Neuronal stem cell (in vitro differentiated cells): ENCODE data around the gene LHX6.

Experiments used
- DNase-seq: peaks from one replicate; pipeline ENCODE4 v3.0.0-alpha.2; 2013; ENCODE audit warnings: low spot score
- H2AFZ ChIP-seq: one replicate; pipeline ENCODE4 v1.6.1; 2013; ENCODE audit warnings: mild to moderate bottlenecking, low read length, inconsistent platforms
- H2AK5ac ChIP-seq: 2 replicates; pipeline ENCODE4 v1.6.1; 2013; ENCODE audit warnings: low read depth, mild to moderate bottlenecking, inconsistent platforms, low read length, moderate library complexity, mixed read lengths
- H2BK120ac ChIP-seq: 2 replicates; pipeline ENCODE4 v1.6.1; 2013; ENCODE audit warnings: low read depth, mild to moderate bottlenecking, inconsistent platforms, low read length, moderate library complexity, mixed read lengths
- H2BK12ac ChIP-seq: one replicate; pipeline ENCODE4 v1.6.1; 2013; ENCODE audit warnings: low read length, inconsistent platforms
- H2BK15ac ChIP-seq: 2 replicates; pipeline ENCODE4 v1.6.1; 2013; ENCODE audit warnings: mild to moderate bottlenecking, low read length, inconsistent platforms, mixed read lengths
- H2BK5ac ChIP-seq: one replicate; pipeline ENCODE4 v1.6.1; 2013; ENCODE audit warnings: inconsistent platforms, mild to moderate bottlenecking, low read length, moderate library complexity
- H3K14ac ChIP-seq: one replicate; pipeline ENCODE4 v1.6.1; 2013; ENCODE audit warnings: low read length, inconsistent platforms
- H3K18ac ChIP-seq: 2 replicates; pipeline ENCODE4 v1.6.1; 2013; ENCODE audit warnings: low read length, inconsistent platforms
- H3K23ac ChIP-seq: 2 replicates; pipeline ENCODE4 v1.6.1; 2013; ENCODE audit warnings: low read depth, mild to moderate bottlenecking, mixed read lengths, low read length, inconsistent platforms; ENCODE audit not compliant: poor library complexity
- H3K27ac ChIP-seq: replicated peaks from 3 replicates; pipeline ENCODE4 v1.5.1; 2013; ENCODE audit warnings: low read length, inconsistent platforms
- H3K27me3 ChIP-seq, 3 experiments: 2 replicates each; pipeline ENCODE4 v1.6.1; 2013; ENCODE audit warnings: low read length in 3 of 3, mild to moderate bottlenecking in 2 of 3, inconsistent platforms in 1 of 3, low read depth in 1 of 3, mixed read lengths in 1 of 3, moderate library complexity in 1 of 3; ENCODE audit not compliant: control insufficient read depth in 3 of 3, insufficient read depth in 3 of 3
- H3K36me3 ChIP-seq, 2 donors: replicated peaks in 1 of 2; 2 replicates each; pipeline ENCODE4 v1.6.1; 2013; ENCODE audit warnings: low read length in 2 of 2; ENCODE audit not compliant: control insufficient read depth in 2 of 2, insufficient read depth in 2 of 2
- H3K4ac ChIP-seq: 2 replicates; pipeline ENCODE4 v1.6.1; 2013; ENCODE audit warnings: inconsistent platforms, mild to moderate bottlenecking, low read length, moderate library complexity
- H3K4me1 ChIP-seq, 2 donors: 1 replicate in 1 of 2; 2 replicates in 1 of 2; pipeline ENCODE4 v1.6.1; 2013; ENCODE audit warnings: low read length in 2 of 2, low read depth in 1 of 2; ENCODE audit not compliant: control insufficient read depth in 2 of 2, insufficient read depth in 1 of 2
- H3K4me2 ChIP-seq: one replicate; pipeline ENCODE4 v1.6.1; 2013; ENCODE audit warnings: mild to moderate bottlenecking, low read length, inconsistent platforms; ENCODE audit not compliant: insufficient read depth, poor library complexity, severe bottlenecking
- H3K4me3 ChIP-seq, 2 donors: 2 replicates each; pipeline ENCODE4 v1.5.1; 2013; ENCODE audit warnings: low read length in 2 of 2, mild to moderate bottlenecking in 2 of 2, inconsistent platforms in 1 of 2, moderate library complexity in 1 of 2
- H3K79me1 ChIP-seq: one replicate; pipeline ENCODE4 v1.6.1; 2013; ENCODE audit warnings: low read depth, mild to moderate bottlenecking, inconsistent platforms, low read length, moderate library complexity
- H3K9ac ChIP-seq: one replicate; pipeline ENCODE4 v1.6.1; 2013; ENCODE audit warnings: mild to moderate bottlenecking, low read depth, low read length, inconsistent platforms; ENCODE audit not compliant: poor library complexity
- H3K9me3 ChIP-seq, 2 donors: replicated peaks in 1 of 2; 2 replicates each; pipeline versions ENCODE3 to v1.6.1; 2013; ENCODE audit warnings: low read length in 2 of 2, mild to moderate bottlenecking in 2 of 2, inconsistent platforms in 1 of 2, low read depth in 1 of 2, mixed read lengths in 1 of 2, moderate library complexity in 1 of 2; ENCODE audit not compliant: control insufficient read depth in 2 of 2, insufficient read depth in 1 of 2
- H4K8ac ChIP-seq: one replicate; pipeline ENCODE4 v1.6.1; 2013; ENCODE audit warnings: low read depth, mild to moderate bottlenecking, inconsistent platforms, low read length, moderate library complexity
- H4K91ac ChIP-seq: one replicate; pipeline ENCODE4 v1.6.1; 2013; ENCODE audit warnings: low read length, low read depth, mild to moderate bottlenecking, inconsistent platforms; ENCODE audit not compliant: poor library complexity
- WGBS, 2 donors: extraction: QIAGEN DNeasy Blood & Tissue Kit; methylation state at CpG; one replicate each; pipeline ENCODE4 v1.1.7; 2013; ENCODE audit warnings: missing lambda C conversion rate in 2 of 2, mixed read lengths in 1 of 2; ENCODE audit not compliant: insufficient read length in 2 of 2, insufficient replicate concordance in 1 of 2; ENCODE audit errors: extremely low coverage in 2 of 2; 5-methylcytosine and 5-hydroxymethylcytosine counted together

The LHX6 gene

GRCh38 chr9:122201641-122202040, 27.1 kb downstream of the LHX6 start:
- H3K23ac ChIP-seq = no peak overlapping the region
- H3K4me2 ChIP-seq = no peak overlapping the region
- no peaks in the 10 kb centered on the region for H3K36me3 ChIP-seq
- no peak overlapping the region for H2BK5ac ChIP-seq
- no peak overlapping the region for H2AK5ac ChIP-seq
- H3K4ac ChIP-seq = no peak overlapping the region
- H4K91ac ChIP-seq = no peak overlapping the region
- no peak overlapping the region for H2AFZ ChIP-seq
- no peak overlapping the region for H2BK15ac ChIP-seq
- no peaks in the 10 kb centered on the region for H3K79me1 ChIP-seq
- H2BK12ac ChIP-seq = no peak overlapping the region
- H3K27ac ChIP-seq = no peak overlapping the region
- H3K4me1 ChIP-seq = peaks cover 0 to 6% of the 10 kb centered on the region in 2 donors
- H2BK120ac ChIP-seq = no peak overlapping the region
- H3K14ac ChIP-seq = no peak overlapping the region
- H3K9me3 ChIP-seq = peaks cover 0 to under 1% of the 10 kb centered on the region in 2 donors
- no peak for DNase-seq
- no peak overlapping the region for H4K8ac ChIP-seq
- H3K4me3 ChIP-seq = no peak overlapping the region
- no CpG with 5 or more reads among the region's 1 CpG for WGBS, 2 donors
- peaks cover 0 to 92% (median 0%) of the 10 kb centered on the region in 3 experiments for H3K27me3 ChIP-seq
- H3K9ac ChIP-seq = no peak overlapping the region
- no peak overlapping the region for H3K18ac ChIP-seq

- Histone ChIP-seq H3K4ac (no peak overlapping the region), H2AK5ac (no peak overlapping the region), H3K9me3 (no peaks in the 10 kb centered on the region), H3K4me3 (no peak overlapping the region), H2BK5ac (no peak overlapping the region), H3K4me1 (peaks cover 0 to 6% of the 10 kb centered on the region in 2 donors), H3K9ac (no peak overlapping the region), H3K23ac (no peak overlapping the region), H4K91ac (no peak overlapping the region), H3K4me2 (no peak overlapping the region), H2BK15ac (no peak overlapping the region), H2BK12ac (no peak overlapping the region), H3K27ac (no peak overlapping the region), H3K36me3 (no peaks in the 10 kb centered on the region), H3K18ac (no peak overlapping the region), H3K79me1 (no peaks in the 10 kb centered on the region), H3K27me3 (peaks cover 0 to 89% (median 0%) of the 10 kb centered on the region in 3 experiments), H3K14ac (no peak overlapping the region), H2AFZ (no peak overlapping the region), H2BK120ac (no peak overlapping the region), H4K8ac (no peak overlapping the region)
- DNase-seq = no peak
- no CpG with 5 or more reads among the region's 7 CpGs for WGBS, 2 donors
These were observed 27.7 kb downstream of the LHX6 start for GRCh38 chr9:122200960-122201595.

- Histone ChIP-seq H2BK5ac (no peak overlapping the region), H3K9ac (no peak overlapping the region), H3K9me3 (no peaks in the 10 kb centered on the region), H3K27ac (no peak overlapping the region), H2BK120ac (no peak overlapping the region), H3K4me2 (no peak overlapping the region), H3K4me1 (peaks cover 0 to 4% of the 10 kb centered on the region in 2 donors), H3K4me3 (no peak overlapping the region), H3K23ac (no peak overlapping the region), H3K18ac (peak overlapping the region; percentile 5), H3K79me1 (no peaks in the 10 kb centered on the region), H3K36me3 (no peaks in the 10 kb centered on the region), H2AFZ (no peak overlapping the region), H2BK12ac (no peak overlapping the region), H4K91ac (no peak overlapping the region), H4K8ac (no peak overlapping the region), H2AK5ac (peak overlapping the region; percentile 27), H3K27me3 (peaks cover 0 to 80% (median 0%) of the 10 kb centered on the region in 3 experiments), H3K14ac (peak overlapping the region; percentile 33), H3K4ac (no peak overlapping the region), H2BK15ac (no peak overlapping the region)
- DNase-seq = no peak
- WGBS, 2 donors = no CpG with 5 or more reads among the region's 4 CpGs
These were observed 30.9 kb downstream of the LHX6 start for GRCh38 chr9:122197882-122198281.

GRCh38 chr9:122197426-122197825, 31.3 kb downstream of the LHX6 start:
- no peaks in the 10 kb centered on the region for H3K36me3 ChIP-seq
- WGBS, 2 donors = no CpG with 5 or more reads among the region's 7 CpGs
- no peak overlapping the region for H2AK5ac ChIP-seq
- H3K27ac ChIP-seq = no peak overlapping the region
- no peak overlapping the region for H2AFZ ChIP-seq
- peak overlapping the region; percentile 5 for H3K18ac ChIP-seq
- H3K27me3 ChIP-seq = peaks cover 0 to 78% (median 0%) of the 10 kb centered on the region in 3 experiments
- H3K9me3 ChIP-seq = no peaks in the 10 kb centered on the region
- no peaks in the 10 kb centered on the region for H3K79me1 ChIP-seq
- no peak overlapping the region for H2BK12ac ChIP-seq
- H3K23ac ChIP-seq = no peak overlapping the region
- no peak overlapping the region for H3K4ac ChIP-seq
- no peak overlapping the region for H3K9ac ChIP-seq
- H4K91ac ChIP-seq = no peak overlapping the region
- no peak overlapping the region for H3K4me2 ChIP-seq
- no peak overlapping the region for H2BK15ac ChIP-seq
- H2BK5ac ChIP-seq = no peak overlapping the region
- no peak overlapping the region for H2BK120ac ChIP-seq
- no peak overlapping the region for H3K4me3 ChIP-seq
- no peak overlapping the region for H4K8ac ChIP-seq
- no peak overlapping the region for H3K14ac ChIP-seq
- DNase-seq = no peak
- H3K4me1 ChIP-seq = peaks cover 0 to 4% of the 10 kb centered on the region in 2 donors
